ENCODE data around the gene GZMB.

GRCh38 chr14:24665440-24665991 lies 31.5 kb upstream of the GZMB start:
- no peak for TF ChIP-seq CTCF (IDR thresholded peaks at IDR 0.05)
- TF ChIP-seq POLR2A (IDR thresholded peaks at IDR 0.05; ENCODE audit: low read depth) = no peak

Measured in esophagus muscularis mucosa (tissue), 3 donors.